Vagina (tissue), 2 donors: ENCODE data around the gene MRPL24.

Experiments
- POLR2A ChIP-seq, 2 donors: fragments of 450-650 bp; IDR thresholded peaks; one replicate each; pipeline ENCODE4 v1.6.1; 2017; ENCODE audit warnings: antibody characterized with exemption in 2 of 2, mild to moderate bottlenecking in 2 of 2, moderate library complexity in 2 of 2
- POLR2AphosphoS5 ChIP-seq, 2 donors: sonication (generic); formaldehyde crosslinking; IDR thresholded peaks; one replicate each; pipeline ENCODE4 v1.9.0; 2017; ENCODE audit warnings: antibody characterized with exemption in 2 of 2, mild to moderate bottlenecking in 2 of 2, low read depth in 1 of 2; ENCODE audit not compliant: insufficient read depth in 1 of 2
- TF ChIP-seq, protein P1 (sequence below), 3 experiments: fragments of 450-650 bp in 2 of 3; fragments of 200-600 bp in 1 of 3; sonication (generic) in 1 of 3; IDR thresholded peaks; one replicate each; pipeline ENCODE4 v1.5.1; 2017 to 2019; ENCODE audit warnings: antibody characterized with exemption in 3 of 3, mild to moderate bottlenecking in 2 of 3, moderate library complexity in 2 of 3

DNA sequence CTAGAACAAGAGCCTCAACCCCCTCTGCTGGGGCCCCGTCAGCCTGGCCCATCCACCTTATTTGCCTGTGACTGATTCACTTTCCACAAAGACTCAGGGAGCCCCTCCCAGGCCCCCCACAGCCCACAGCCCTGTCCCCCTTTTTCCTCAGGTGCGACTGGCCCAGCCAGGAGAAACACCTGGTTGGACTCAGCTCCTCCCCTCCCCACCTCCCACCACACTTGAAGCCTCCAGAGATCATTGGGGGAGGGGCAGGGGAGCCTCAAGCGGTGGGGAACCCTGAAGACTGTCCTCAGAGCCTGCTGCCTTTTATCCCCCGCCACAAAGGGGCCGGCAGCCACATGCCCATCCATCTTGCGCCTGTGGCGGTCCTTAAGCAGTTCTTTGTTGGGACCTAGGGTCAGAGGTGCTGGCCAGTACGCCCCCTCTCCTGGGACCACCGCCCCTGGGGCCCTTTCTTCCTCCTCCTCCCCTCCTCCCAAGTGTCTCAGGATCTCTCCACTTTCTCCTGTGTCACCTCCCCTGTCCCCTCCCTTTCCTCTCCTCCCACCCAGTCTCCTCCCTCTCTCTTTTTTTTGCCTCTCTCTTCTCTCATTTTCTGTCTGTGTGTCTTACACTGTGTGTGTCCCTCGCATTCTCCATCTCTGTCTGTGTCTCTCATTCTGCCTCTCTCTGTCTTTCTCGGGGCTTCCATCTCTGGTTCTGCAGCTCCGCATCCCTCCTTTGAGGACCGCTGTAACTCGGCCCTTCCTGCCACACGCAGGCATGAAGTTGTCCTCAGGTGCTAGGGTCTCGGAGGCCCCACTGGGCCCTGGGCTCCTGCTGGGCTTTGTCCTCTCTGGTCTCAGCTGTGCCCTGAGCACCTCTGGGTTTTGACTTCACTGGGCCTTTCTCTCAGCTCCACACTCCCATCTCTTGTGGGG is 47.7 kb downstream of the MRPL24 start:
- TF ChIP-seq POLR2A (IDR thresholded peaks at IDR 0.05), result no peak
- TF ChIP-seq, protein P1, sequence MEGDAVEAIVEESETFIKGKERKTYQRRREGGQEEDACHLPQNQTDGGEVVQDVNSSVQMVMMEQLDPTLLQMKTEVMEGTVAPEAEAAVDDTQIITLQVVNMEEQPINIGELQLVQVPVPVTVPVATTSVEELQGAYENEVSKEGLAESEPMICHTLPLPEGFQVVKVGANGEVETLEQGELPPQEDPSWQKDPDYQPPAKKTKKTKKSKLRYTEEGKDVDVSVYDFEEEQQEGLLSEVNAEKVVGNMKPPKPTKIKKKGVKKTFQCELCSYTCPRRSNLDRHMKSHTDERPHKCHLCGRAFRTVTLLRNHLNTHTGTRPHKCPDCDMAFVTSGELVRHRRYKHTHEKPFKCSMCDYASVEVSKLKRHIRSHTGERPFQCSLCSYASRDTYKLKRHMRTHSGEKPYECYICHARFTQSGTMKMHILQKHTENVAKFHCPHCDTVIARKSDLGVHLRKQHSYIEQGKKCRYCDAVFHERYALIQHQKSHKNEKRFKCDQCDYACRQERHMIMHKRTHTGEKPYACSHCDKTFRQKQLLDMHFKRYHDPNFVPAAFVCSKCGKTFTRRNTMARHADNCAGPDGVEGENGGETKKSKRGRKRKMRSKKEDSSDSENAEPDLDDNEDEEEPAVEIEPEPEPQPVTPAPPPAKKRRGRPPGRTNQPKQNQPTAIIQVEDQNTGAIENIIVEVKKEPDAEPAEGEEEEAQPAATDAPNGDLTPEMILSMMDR (IDR thresholded peaks at IDR 0.05), result no peak
- no peak for TF ChIP-seq POLR2AphosphoS5 (IDR thresholded peaks at IDR 0.05; ENCODE audit: insufficient read depth in 1 of 2, low read depth in 1 of 2)
